GM12878 (cell line): ENCODE measurements around the gene MYO7B. TPM values are rescaled to one million over a fixed set of nuclear protein-coding genes. Genes with fewer than 3 reads are reported as not detected.

Experiments used
- ATAC-seq: fragments of 200-7000 bp; cut with Tn5 transposase; 3 replicates; pipeline ENCODE4 v1.9.1; 2020; ENCODE audit warnings: mild to moderate bottlenecking, moderate library complexity
- BruUV-seq: library from RNA; stranded (reverse); fragments of 400-500 nt; replicated peaks from 2 replicates; lab custom pipeline; 2021; lab: Mats Ljungman, UMichigan
- CTCF ChIA-PET: fragments of 300-600 bp; sonication (Branson Sonifier 250); formaldehyde crosslinking; extraction: SDS; loops from one replicate; lab custom pipeline; 2021; ENCODE audit warnings: inconsistent platforms; lab: Yijun Ruan, JAX
- POLR2A ChIA-PET: fragments of 350-600 bp; formaldehyde crosslinking; extraction: SDS; loops from one replicate; lab custom pipeline; 2021; ENCODE audit warnings: inconsistent platforms; lab: Charles Lee
- RAD21 ChIA-PET: fragments of 300-600 bp; sonication (Branson Sonifier 250); formaldehyde crosslinking; loops from one replicate; lab custom pipeline; 2023; ENCODE audit warnings: antibody characterized with exemption; ENCODE audit not compliant: unreplicated experiment; lab: Charles Lee
- SMC1A ChIA-PET: fragments of 300-600 bp; sonication (Branson Sonifier 250); formaldehyde crosslinking; loops from one replicate; lab custom pipeline; 2023; ENCODE audit not compliant: unreplicated experiment, uncharacterized antibody; lab: Charles Lee
- DNase-seq: peaks from one replicate; pipeline ENCODE4 v3.0.0-alpha.2; 2011; ENCODE audit warnings: low read depth, low spot score
- FAIRE-seq: peaks from 3 replicates; lab custom pipeline; 2011; peaks lifted over from hg19 to GRCh38; lab: Jason Lieb, UNC
- H2AFZ ChIP-seq: 2 replicates; pipeline ENCODE4 v1.6.0; 2011; ENCODE audit warnings: low read depth, low read length, control low read depth; ENCODE audit not compliant: control insufficient read depth
- H3K27ac ChIP-seq: 2 replicates; pipeline ENCODE4 v1.5.1; 2011; ENCODE audit warnings: control low read depth; ENCODE audit not compliant: control insufficient read depth, insufficient read depth
- H3K27me3 ChIP-seq, 2 experiments: replicated peaks in 1 of 2; 2 replicates each; pipeline versions ENCODE4 v1.6.0 to v1.6.1; 2011; ENCODE audit warnings: low read length in 1 of 2; ENCODE audit not compliant: control insufficient read depth in 2 of 2, insufficient read depth in 2 of 2
- H3K36me3 ChIP-seq, 2 experiments: 2 replicates each; pipeline ENCODE4 v1.5.1; 2011; ENCODE audit warnings: low read length in 1 of 2; ENCODE audit not compliant: control insufficient read depth in 2 of 2, insufficient read depth in 2 of 2
- H3K4me1 ChIP-seq: 2 replicates; pipeline ENCODE4 v1.6.1; 2011; ENCODE audit warnings: mild to moderate bottlenecking, low read length, moderate library complexity, mixed read lengths; ENCODE audit not compliant: control insufficient read depth, insufficient read depth
- H3K4me2 ChIP-seq: 2 replicates; pipeline ENCODE4 v1.6.0; 2011; ENCODE audit warnings: control low read depth; ENCODE audit not compliant: control insufficient read depth, insufficient read depth
- H3K4me3 ChIP-seq: fragments of 200-600 bp; sonication (generic); 2 replicates; pipeline ENCODE4 v1.5.1; 2016
- H3K79me2 ChIP-seq: 2 replicates; pipeline ENCODE4 v1.6.0; 2011; ENCODE audit warnings: low read length; ENCODE audit not compliant: control insufficient read depth, insufficient read depth
- H3K9ac ChIP-seq: 2 replicates; pipeline ENCODE4 v1.8.0; 2011; ENCODE audit warnings: low read length, control low read depth, mixed read lengths; ENCODE audit not compliant: control insufficient read depth, insufficient read depth
- H3K9me3 ChIP-seq: replicated peaks from 3 replicates; pipeline ENCODE4 v1.5.1; 2011; ENCODE audit warnings: mild to moderate bottlenecking, low read length; ENCODE audit not compliant: control insufficient read depth, insufficient read depth
- H4K20me1 ChIP-seq: 2 replicates; pipeline ENCODE4 v1.6.0; 2011; ENCODE audit not compliant: control insufficient read depth, insufficient read depth
- LARP7 ChIP-seq: fragments of 450-650 bp; IDR thresholded peaks from 2 replicates; pipeline ENCODE4 v1.6.1; 2017; ENCODE audit warnings: mild to moderate bottlenecking
- NR2F1 ChIP-seq: fragments of 450-650 bp; conservative IDR thresholded peaks from 2 replicates; pipeline ENCODE4 v1.6.1; 2017; ENCODE audit warnings: mild to moderate bottlenecking
- PAX8 ChIP-seq: fragments of 450-650 bp; IDR thresholded peaks from 2 replicates; pipeline ENCODE4 v1.6.1; 2017; ENCODE audit warnings: mild to moderate bottlenecking, moderate library complexity
- POLR2AphosphoS2 ChIP-seq: IDR thresholded peaks from 2 replicates; pipeline ENCODE4 v1.6.1; 2011; ENCODE audit warnings: low read depth, mild to moderate bottlenecking, low read length, improper control_type of control experiment, moderate library complexity
- SIX5 ChIP-seq: IDR thresholded peaks from 2 replicates; pipeline ENCODE4 v1.6.1; 2011; ENCODE audit warnings: mild to moderate bottlenecking, low read depth, low read length, moderate library complexity; ENCODE audit not compliant: severe bottlenecking
- SMAD1 ChIP-seq: fragments of 450-650 bp; IDR thresholded peaks from 2 replicates; pipeline ENCODE4 v1.6.1; 2018; ENCODE audit warnings: mild to moderate bottlenecking, low read depth; ENCODE audit not compliant: partially characterized antibody
- ZNF207 ChIP-seq: fragments of 450-650 bp; IDR thresholded peaks from 2 replicates; pipeline ENCODE4 v1.6.1; 2014; ENCODE audit warnings: antibody characterized with exemption, mild to moderate bottlenecking, borderline replicate concordance
- WGBS: methylation state at CpG from one replicate; pipeline ENCODE4 v1.1.6; 2016; ENCODE audit warnings: low lambda C conversion rate; ENCODE audit not compliant: insufficient replicate concordance, insufficient coverage; ENCODE audit errors: missing lambda C conversion rate; 5-methylcytosine and 5-hydroxymethylcytosine counted together
- in situ Hi-C: fragments of 300-500 bp; cut with MboI; formaldehyde crosslinking; loops from 9 replicates; pipeline ENCODE4 v1.14.3; 2018; ENCODE audit warnings: mixed read lengths
- intact Hi-C: fragments of 100-400 bp; cut with micrococcal nuclease; formaldehyde crosslinking; loops from one replicate; pipeline ENCODE4 v1.14.2; 2022; ENCODE audit not compliant: unreplicated experiment
- polyA plus RNA-seq, 11 experiments: library from polyadenylated mRNA; depleted of rRNA in 4 of 11; unstranded in 6 of 11; stranded (reverse) in 5 of 11; fragments of >200 nt; fragmentation: Nextera tagmentation in 4 of 11; fragmentation: Illumina TruSeq in 1 of 11; extraction: Ambion mirVana in 4 of 11; extraction: Trizol in 1 of 11; gene quantifications; 1 replicate in 1 of 11; 2 replicates in 10 of 11; pipeline versions ENCODE4 v1.2.1 to v1.2.3, GENCODE V29; 2011 to 2016; ENCODE audit warnings: inconsistent platforms in 2 of 11, missing spikeins in 2 of 11, low read depth in 1 of 11
- total RNA-seq, 4 experiments: library from RNA; depleted of rRNA in 3 of 4; stranded (reverse); fragments of >200 nt in 3 of 4; fragmentation: Illumina TruSeq in 1 of 4; extraction: Trizol in 1 of 4; gene quantifications; 2 replicates each; pipeline versions ENCODE4 v1.2.1 to v1.2.3, GENCODE V29; 2013 to 2021
- TF ChIP-seq, protein P1 (sequence below): IDR thresholded peaks from 2 replicates; pipeline ENCODE4 v1.6.1; 2012; ENCODE audit warnings: low read depth, low read length, improper control_type of control experiment
- TF ChIP-seq, protein P2 (sequence below): IDR thresholded peaks from 2 replicates; pipeline ENCODE4 v1.6.1; 2011; ENCODE audit warnings: borderline replicate concordance, low read depth, mild to moderate bottlenecking, moderate library complexity, low read length; ENCODE audit not compliant: insufficient read depth, poor library complexity, severe bottlenecking
- TF ChIP-seq, protein P3 (sequence below): fragments of 450-650 bp; IDR thresholded peaks from 2 replicates; pipeline ENCODE4 v1.6.1; 2017; ENCODE audit warnings: mild to moderate bottlenecking, moderate library complexity
- TF ChIP-seq, protein P4 (sequence below): fragments of 450-650 bp; formaldehyde crosslinking; IDR thresholded peaks from 2 replicates; pipeline ENCODE4 v1.4.0; 2022; ENCODE audit warnings: mild to moderate bottlenecking, moderate library complexity

Gene MYO7B
- total and polyA plus RNA-seq, 10 of the 15 experiments (the other 5 are each of a cell fraction or from before 2014, with no cell fraction given), result 0.08 to 4.8 (median 1.2) TPM

DNA sequence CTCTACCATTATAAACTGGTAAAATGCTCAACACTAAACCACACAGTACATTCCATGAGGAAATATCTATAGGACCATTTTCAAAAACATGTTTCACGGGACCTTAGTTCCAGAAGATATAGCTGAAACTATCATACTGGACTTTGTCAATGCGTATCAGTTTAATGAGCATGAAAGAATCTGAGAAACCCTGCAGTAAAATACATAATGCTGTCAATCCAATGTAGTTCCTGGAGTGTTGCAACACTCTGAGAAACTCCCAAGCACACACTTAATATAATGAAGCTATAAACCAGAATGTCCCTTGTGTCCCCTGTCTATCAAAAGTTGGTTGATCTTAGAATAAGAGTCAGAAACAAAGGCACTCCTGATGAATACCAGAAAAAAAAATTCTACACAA, 25.4 kb upstream of the MYO7B start:
- intact Hi-C loops (no loop called here), in situ Hi-C loops (no loop called here)
- 0 out of 2 replicates have a peak, but pooled peaks cover 2% of the 10 kb centered on the region for H4K20me1 ChIP-seq
- FAIRE-seq (no peak), DNase-seq (no peak), ATAC-seq (no peak)
- SMC1A ChIA-PET, result interaction anchor here (0.6 to 1.2 kb wide), 3 partner anchors 9 to 129 kb away, joined by 3 to 7 read pairs (median 3); no protein-coding TSS in a partner anchor
- no peak overlapping the region for H3K4me2 ChIP-seq
- no peaks in the 10 kb centered on the region for H3K27me3 ChIP-seq
- no peak overlapping the region for H3K4me3 ChIP-seq
- H3K9me3 ChIP-seq, result no peaks in the 10 kb centered on the region
- H2AFZ ChIP-seq, result no peak overlapping the region
- BruUV-seq, result no TSS peak
- H3K79me2 ChIP-seq, result peaks cover 50% of the 10 kb centered on the region
- CTCF ChIA-PET, result interaction anchor here (0.6 to 1.9 kb wide), 3 partner anchors 16 to 141 kb away, joined by 3 to 8 read pairs (median 6); partner anchors contain the start of gene IWS1
- POLR2A ChIA-PET, result no interaction called here
- H3K9ac ChIP-seq, result no peak overlapping the region
- RAD21 ChIA-PET, result no interaction called here
- no peak overlapping the region for H3K27ac ChIP-seq
- TF ChIP-seq, protein P1, sequence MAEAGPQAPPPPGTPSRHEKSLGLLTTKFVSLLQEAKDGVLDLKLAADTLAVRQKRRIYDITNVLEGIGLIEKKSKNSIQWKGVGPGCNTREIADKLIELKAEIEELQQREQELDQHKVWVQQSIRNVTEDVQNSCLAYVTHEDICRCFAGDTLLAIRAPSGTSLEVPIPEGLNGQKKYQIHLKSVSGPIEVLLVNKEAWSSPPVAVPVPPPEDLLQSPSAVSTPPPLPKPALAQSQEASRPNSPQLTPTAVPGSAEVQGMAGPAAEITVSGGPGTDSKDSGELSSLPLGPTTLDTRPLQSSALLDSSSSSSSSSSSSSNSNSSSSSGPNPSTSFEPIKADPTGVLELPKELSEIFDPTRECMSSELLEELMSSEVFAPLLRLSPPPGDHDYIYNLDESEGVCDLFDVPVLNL, result no peak
- no peak for TF ChIP-seq ZNF207
- TF ChIP-seq, protein P2, sequence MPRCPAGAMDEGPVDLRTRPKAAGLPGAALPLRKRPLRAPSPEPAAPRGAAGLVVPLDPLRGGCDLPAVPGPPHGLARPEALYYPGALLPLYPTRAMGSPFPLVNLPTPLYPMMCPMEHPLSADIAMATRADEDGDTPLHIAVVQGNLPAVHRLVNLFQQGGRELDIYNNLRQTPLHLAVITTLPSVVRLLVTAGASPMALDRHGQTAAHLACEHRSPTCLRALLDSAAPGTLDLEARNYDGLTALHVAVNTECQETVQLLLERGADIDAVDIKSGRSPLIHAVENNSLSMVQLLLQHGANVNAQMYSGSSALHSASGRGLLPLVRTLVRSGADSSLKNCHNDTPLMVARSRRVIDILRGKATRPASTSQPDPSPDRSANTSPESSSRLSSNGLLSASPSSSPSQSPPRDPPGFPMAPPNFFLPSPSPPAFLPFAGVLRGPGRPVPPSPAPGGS, result no peak
- TF ChIP-seq SMAD1, result no peak
- TF ChIP-seq, protein P3, sequence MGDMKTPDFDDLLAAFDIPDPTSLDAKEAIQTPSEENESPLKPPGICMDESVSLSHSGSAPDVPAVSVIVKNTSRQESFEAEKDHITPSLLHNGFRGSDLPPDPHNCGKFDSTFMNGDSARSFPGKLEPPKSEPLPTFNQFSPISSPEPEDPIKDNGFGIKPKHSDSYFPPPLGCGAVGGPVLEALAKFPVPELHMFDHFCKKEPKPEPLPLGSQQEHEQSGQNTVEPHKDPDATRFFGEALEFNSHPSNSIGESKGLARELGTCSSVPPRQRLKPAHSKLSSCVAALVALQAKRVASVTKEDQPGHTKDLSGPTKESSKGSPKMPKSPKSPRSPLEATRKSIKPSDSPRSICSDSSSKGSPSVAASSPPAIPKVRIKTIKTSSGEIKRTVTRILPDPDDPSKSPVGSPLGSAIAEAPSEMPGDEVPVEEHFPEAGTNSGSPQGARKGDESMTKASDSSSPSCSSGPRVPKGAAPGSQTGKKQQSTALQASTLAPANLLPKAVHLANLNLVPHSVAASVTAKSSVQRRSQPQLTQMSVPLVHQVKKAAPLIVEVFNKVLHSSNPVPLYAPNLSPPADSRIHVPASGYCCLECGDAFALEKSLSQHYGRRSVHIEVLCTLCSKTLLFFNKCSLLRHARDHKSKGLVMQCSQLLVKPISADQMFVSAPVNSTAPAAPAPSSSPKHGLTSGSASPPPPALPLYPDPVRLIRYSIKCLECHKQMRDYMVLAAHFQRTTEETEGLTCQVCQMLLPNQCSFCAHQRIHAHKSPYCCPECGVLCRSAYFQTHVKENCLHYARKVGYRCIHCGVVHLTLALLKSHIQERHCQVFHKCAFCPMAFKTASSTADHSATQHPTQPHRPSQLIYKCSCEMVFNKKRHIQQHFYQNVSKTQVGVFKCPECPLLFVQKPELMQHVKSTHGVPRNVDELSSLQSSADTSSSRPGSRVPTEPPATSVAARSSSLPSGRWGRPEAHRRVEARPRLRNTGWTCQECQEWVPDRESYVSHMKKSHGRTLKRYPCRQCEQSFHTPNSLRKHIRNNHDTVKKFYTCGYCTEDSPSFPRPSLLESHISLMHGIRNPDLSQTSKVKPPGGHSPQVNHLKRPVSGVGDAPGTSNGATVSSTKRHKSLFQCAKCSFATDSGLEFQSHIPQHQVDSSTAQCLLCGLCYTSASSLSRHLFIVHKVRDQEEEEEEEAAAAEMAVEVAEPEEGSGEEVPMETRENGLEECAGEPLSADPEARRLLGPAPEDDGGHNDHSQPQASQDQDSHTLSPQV, result no peak
- no peak for TF ChIP-seq POLR2AphosphoS2
- no peak for TF ChIP-seq PAX8
- no peak for TF ChIP-seq SIX5
- TF ChIP-seq LARP7, result no peak
- no peak for TF ChIP-seq NR2F1
- TF ChIP-seq, protein P4, sequence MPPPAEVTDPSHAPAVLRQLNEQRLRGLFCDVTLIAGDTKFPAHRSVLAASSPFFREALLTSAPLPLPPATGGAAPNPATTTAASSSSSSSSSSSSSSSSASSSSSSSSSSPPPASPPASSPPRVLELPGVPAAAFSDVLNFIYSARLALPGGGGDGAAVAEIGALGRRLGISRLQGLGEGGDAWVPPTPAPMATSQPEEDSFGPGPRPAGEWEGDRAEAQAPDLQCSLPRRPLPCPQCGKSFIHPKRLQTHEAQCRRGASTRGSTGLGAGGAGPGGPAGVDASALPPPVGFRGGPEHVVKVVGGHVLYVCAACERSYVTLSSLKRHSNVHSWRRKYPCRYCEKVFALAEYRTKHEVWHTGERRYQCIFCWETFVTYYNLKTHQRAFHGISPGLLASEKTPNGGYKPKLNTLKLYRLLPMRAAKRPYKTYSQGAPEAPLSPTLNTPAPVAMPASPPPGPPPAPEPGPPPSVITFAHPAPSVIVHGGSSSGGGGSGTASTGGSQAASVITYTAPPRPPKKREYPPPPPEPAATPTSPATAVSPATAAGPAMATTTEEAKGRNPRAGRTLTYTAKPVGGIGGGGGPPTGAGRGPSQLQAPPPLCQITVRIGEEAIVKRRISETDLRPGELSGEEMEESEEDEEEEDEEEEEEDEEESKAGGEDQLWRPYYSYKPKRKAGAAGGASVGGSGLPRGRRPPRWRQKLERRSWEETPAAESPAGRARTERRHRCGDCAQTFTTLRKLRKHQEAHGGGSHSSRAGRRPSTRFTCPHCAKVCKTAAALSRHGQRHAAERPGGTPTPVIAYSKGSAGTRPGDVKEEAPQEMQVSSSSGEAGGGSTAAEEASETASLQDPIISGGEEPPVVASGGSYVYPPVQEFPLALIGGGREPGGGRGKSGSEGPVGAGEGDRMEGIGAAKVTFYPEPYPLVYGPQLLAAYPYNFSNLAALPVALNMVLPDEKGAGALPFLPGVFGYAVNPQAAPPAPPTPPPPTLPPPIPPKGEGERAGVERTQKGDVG (CRISPR knock-in tag), result no peak
- TF ChIP-seq, all 136 proteins: peak for 0
- no peaks in the 10 kb centered on the region for H3K4me1 ChIP-seq
- 100% methylated on average over 2 of the region's 2 CpGs for WGBS
- peaks cover 7 to 10% of the 10 kb centered on the region in 2 experiments for H3K36me3 ChIP-seq
